Cardiac muscle cell (in vitro differentiated cells and primary cell): ENCODE data around the gene NINJ2. TPM values are rescaled to one million over a fixed set of nuclear protein-coding genes. Genes with fewer than 3 reads are reported as not detected.

Source experiments
- DNase-seq, 2 donors: peaks; one replicate each; pipeline versions ENCODE4 v3.0.0 to v3.0.0-alpha.2; 2010 to 2017; ENCODE audit warnings: low read depth in 1 of 2, low spot score in 1 of 2
- H3K27ac ChIP-seq: fragments of 200-600 bp; sonication (generic); 2 replicates; pipeline ENCODE4 v1.5.1; 2016
- H3K27me3 ChIP-seq: fragments of 200-600 bp; sonication (generic); 2 replicates; pipeline ENCODE4 v1.6.0; 2016; ENCODE audit warnings: control low read depth
- H3K36me3 ChIP-seq: fragments of 200-600 bp; sonication (generic); 2 replicates; pipeline ENCODE4 v1.5.1; 2016; ENCODE audit warnings: control low read depth
- H3K4me1 ChIP-seq: fragments of 200-600 bp; sonication (generic); 2 replicates; pipeline ENCODE4 v1.8.1; 2017; ENCODE audit warnings: low read depth, mild to moderate bottlenecking, mixed run types
- H3K4me3 ChIP-seq: fragments of 200-600 bp; sonication (generic); 2 replicates; pipeline ENCODE4 v1.5.1; 2016; ENCODE audit warnings: mild to moderate bottlenecking
- H3K9me3 ChIP-seq: fragments of 200-600 bp; sonication (generic); 2 replicates; pipeline ENCODE4 v1.5.1; 2017; ENCODE audit warnings: low read depth, mild to moderate bottlenecking, control low read depth
- CTCF ChIP-seq: IDR thresholded peaks from 2 replicates; pipeline ENCODE4 v1.5.1; 2012; ENCODE audit warnings: low read depth, mild to moderate bottlenecking, low read length
- polyA plus RNA-seq: library from polyadenylated mRNA; unstranded; fragments of >200 nt; fragmentation: Nextera tagmentation; extraction: Ambion mirVana; gene quantifications from 2 replicates; pipeline ENCODE4 v1.2.1, GENCODE V29; 2016
- total RNA-seq: library from RNA; depleted of rRNA; stranded (reverse); fragments of >200 nt; gene quantifications from 2 replicates; pipeline ENCODE4 v1.2.3, GENCODE V29; 2016

NINJ2 gene
- total and polyA plus RNA-seq, 2 experiments from 2014 or later, result 2.3 TPM; not detected in 1

GRCh38 chr12:591167-592023 lies 71.8 kb downstream of the NINJ2 start:
- Histone ChIP-seq H3K9me3 (no peaks in the 10 kb centered on the region), H3K27ac (peak overlapping the region; percentile 91), H3K4me3 (no peak overlapping the region), H3K4me1 (peaks cover 22% of the 10 kb centered on the region), H3K27me3 (no peaks in the 10 kb centered on the region), H3K36me3 (no peaks in the 10 kb centered on the region)
- peak in 1 of 2 donors; percentile 85 for DNase-seq
- TF ChIP-seq CTCF, result peak; percentile 7

GRCh38 chr12:590206-590750 lies 73.0 kb downstream of the NINJ2 start:
- no peaks in the 10 kb centered on the region for H3K9me3 ChIP-seq
- no peak for DNase-seq
- H3K36me3 ChIP-seq, result no peaks in the 10 kb centered on the region
- no peak overlapping the region for H3K4me3 ChIP-seq
- peak overlapping the region; percentile 82 for H3K27ac ChIP-seq
- H3K27me3 ChIP-seq, result no peaks in the 10 kb centered on the region
- no peak for TF ChIP-seq CTCF
- peaks cover 22% of the 10 kb centered on the region for H3K4me1 ChIP-seq

GRCh38 chr12:588646-589045 lies 74.6 kb downstream of the NINJ2 start:
- no peak overlapping the region for H3K27ac ChIP-seq
- peaks cover 25% of the 10 kb centered on the region for H3K4me1 ChIP-seq
- no peak for DNase-seq
- no peak overlapping the region for H3K4me3 ChIP-seq
- no peaks in the 10 kb centered on the region for H3K9me3 ChIP-seq
- TF ChIP-seq CTCF, result no peak
- H3K27me3 ChIP-seq, result no peaks in the 10 kb centered on the region
- H3K36me3 ChIP-seq, result no peaks in the 10 kb centered on the region

DNA sequence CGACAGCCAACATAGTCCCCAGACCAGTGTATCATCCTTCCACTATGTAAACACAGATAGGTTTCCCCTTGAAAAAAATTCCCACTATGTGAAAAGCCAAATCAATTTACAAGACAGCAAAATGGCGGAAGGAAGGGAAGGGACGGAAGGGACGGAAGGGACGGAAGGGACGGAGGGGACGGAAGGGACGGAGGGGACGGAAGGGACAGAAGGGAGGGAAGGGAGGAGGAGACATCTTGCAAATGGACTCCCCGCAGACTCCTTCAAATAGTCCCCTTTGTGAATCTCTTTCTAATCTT lies 75.3 kb downstream of the NINJ2 start:
- no peak for TF ChIP-seq CTCF
- Histone ChIP-seq H3K4me3 (no peak overlapping the region), H3K36me3 (no peaks in the 10 kb centered on the region), H3K4me1 (peaks cover 29% of the 10 kb centered on the region), H3K9me3 (no peaks in the 10 kb centered on the region), H3K27ac (no peak overlapping the region), H3K27me3 (no peaks in the 10 kb centered on the region)
- no peak for DNase-seq

- H3K27ac ChIP-seq, result no peak overlapping the region
- no peaks in the 10 kb centered on the region for H3K9me3 ChIP-seq
- peaks cover 23% of the 10 kb centered on the region for H3K4me1 ChIP-seq
- TF ChIP-seq CTCF, result no peak
- H3K27me3 ChIP-seq, result no peaks in the 10 kb centered on the region
- H3K4me3 ChIP-seq, result no peak overlapping the region
- DNase-seq, result no peak
- H3K36me3 ChIP-seq, result no peaks in the 10 kb centered on the region
These were observed 75.9 kb downstream of the NINJ2 start for GRCh38 chr12:587132-588023.
